IMR-90 (cell line): ENCODE data around the gene NPIPB2. TPM values are rescaled to one million over a fixed set of nuclear protein-coding genes. Genes with fewer than 3 reads are reported as not detected.

Source experiments
- ATAC-seq: fragments of 200-7000 bp; cut with Tn5 transposase; 2 replicates; pipeline ENCODE4 v1.9.1; 2020; ENCODE audit warnings: low read depth, mild to moderate bottlenecking, moderate library complexity
- BruUV-seq: library from RNA; stranded (reverse); fragments of 400-500 nt; replicated peaks from 2 replicates; lab custom pipeline; 2021; lab: Mats Ljungman, UMichigan
- CTCF ChIA-PET: fragments of 300-600 bp; formaldehyde crosslinking; extraction: SDS; loops from one replicate; lab custom pipeline; 2021; ENCODE audit warnings: antibody characterized with exemption; lab: Yijun Ruan, JAX
- POLR2A ChIA-PET: fragments of 300-600 bp; sonication (Branson Sonifier 250); formaldehyde crosslinking; loops from one replicate; lab custom pipeline; 2022; ENCODE audit warnings: antibody characterized with exemption; ENCODE audit not compliant: unreplicated experiment; lab: Charles Lee
- DNase-seq: peaks from one replicate; pipeline ENCODE4 v3.0.0; 2013
- H2AFZ ChIP-seq: replicated peaks from 2 replicates; pipeline ENCODE3; 2013; ENCODE audit warnings: low read length, mild to moderate bottlenecking; ENCODE audit not compliant: poor library complexity
- H2AK5ac ChIP-seq: 2 replicates; pipeline ENCODE4 v1.6.1; 2013; ENCODE audit warnings: low read depth, low read length, inconsistent platforms
- H2AK9ac ChIP-seq: replicated peaks from 2 replicates; pipeline ENCODE3; 2013; ENCODE audit warnings: mild to moderate bottlenecking, low read depth, low read length, moderate library complexity; ENCODE audit not compliant: poor library complexity
- H2BK120ac ChIP-seq: 2 replicates; pipeline ENCODE4 v1.6.1; 2013; ENCODE audit warnings: low read depth, low read length, inconsistent platforms
- H2BK15ac ChIP-seq: 3 replicates; pipeline ENCODE4 v1.6.1; 2013; ENCODE audit warnings: low read depth, low read length, inconsistent platforms
- H2BK20ac ChIP-seq: 2 replicates; pipeline ENCODE4 v1.6.1; 2013; ENCODE audit warnings: low read depth, mild to moderate bottlenecking, inconsistent platforms, low read length, moderate library complexity
- H2BK5ac ChIP-seq: 2 replicates; pipeline ENCODE4 v1.6.1; 2013; ENCODE audit warnings: mild to moderate bottlenecking, low read depth, low read length, inconsistent platforms; ENCODE audit not compliant: poor library complexity, severe bottlenecking
- H3K14ac ChIP-seq: replicated peaks from 2 replicates; pipeline ENCODE4 v1.6.1; 2013; ENCODE audit warnings: low read depth, low read length, inconsistent platforms
- H3K18ac ChIP-seq: 2 replicates; pipeline ENCODE4 v1.6.1; 2013; ENCODE audit warnings: low read depth, low read length, control low read depth
- H3K23ac ChIP-seq: 2 replicates; pipeline ENCODE4 v1.6.1; 2013; ENCODE audit warnings: low read depth, low read length, inconsistent platforms
- H3K27ac ChIP-seq: 2 replicates; pipeline ENCODE4 v1.5.1; 2013; ENCODE audit warnings: mild to moderate bottlenecking, control low read depth, low read length; ENCODE audit not compliant: insufficient read depth
- H3K27me3 ChIP-seq: 2 replicates; pipeline ENCODE4 v1.6.1; 2013; ENCODE audit warnings: low read length; ENCODE audit not compliant: control insufficient read depth, insufficient read depth
- H3K36me3 ChIP-seq: 2 replicates; pipeline ENCODE4 v1.6.1; 2013; ENCODE audit warnings: low read length, mixed read lengths; ENCODE audit not compliant: control insufficient read depth, insufficient read depth
- H3K4ac ChIP-seq: 2 replicates; pipeline ENCODE4 v1.6.1; 2013; ENCODE audit warnings: low read depth, low read length, inconsistent platforms
- H3K4me1 ChIP-seq: 2 replicates; pipeline ENCODE4 v1.6.1; 2013; ENCODE audit warnings: low read length, mixed read lengths; ENCODE audit not compliant: control insufficient read depth, insufficient read depth
- H3K4me2 ChIP-seq: 2 replicates; pipeline ENCODE4 v1.6.1; 2013; ENCODE audit warnings: low read depth, mild to moderate bottlenecking, control low read depth, low read length, moderate library complexity
- H3K4me3 ChIP-seq: 2 replicates; pipeline ENCODE4 v1.5.1; 2013; ENCODE audit warnings: low read depth, mild to moderate bottlenecking, control low read depth, low read length, moderate library complexity; ENCODE audit not compliant: insufficient read depth
- H3K56ac ChIP-seq: 2 replicates; pipeline ENCODE4 v1.6.1; 2013; ENCODE audit warnings: low read length, inconsistent platforms; ENCODE audit not compliant: insufficient read depth; ENCODE audit errors: extremely low read depth
- H3K79me1 ChIP-seq, 2 experiments: 2 replicates each; pipeline ENCODE4 v1.6.1; 2013; ENCODE audit warnings: low read length in 2 of 2, inconsistent platforms in 1 of 2, low read depth in 1 of 2
- H3K9ac ChIP-seq: 2 replicates; pipeline ENCODE4 v1.6.1; 2013; ENCODE audit warnings: low read depth, low read length, control low read depth
- H3K9me1 ChIP-seq: 2 replicates; pipeline ENCODE4 v1.6.1; 2013; ENCODE audit warnings: low read length, inconsistent platforms; ENCODE audit not compliant: insufficient read depth
- H3K9me3 ChIP-seq: 2 replicates; pipeline ENCODE4 v1.6.1; 2013; ENCODE audit warnings: low read length; ENCODE audit not compliant: control insufficient read depth, insufficient read depth
- H4K20me1 ChIP-seq: 2 replicates; pipeline ENCODE4 v1.6.1; 2013; ENCODE audit warnings: low read length, inconsistent platforms; ENCODE audit not compliant: insufficient read depth
- H4K5ac ChIP-seq: 2 replicates; pipeline ENCODE4 v1.6.1; 2013; ENCODE audit warnings: mild to moderate bottlenecking, low read depth, low read length, control low read depth
- H4K8ac ChIP-seq, 2 experiments: 2 replicates each; pipeline ENCODE4 v1.6.1; 2013; ENCODE audit warnings: low read depth in 2 of 2, low read length in 2 of 2, control low read depth in 1 of 2, inconsistent platforms in 1 of 2
- H4K91ac ChIP-seq: 2 replicates; pipeline ENCODE4 v1.6.1; 2013; ENCODE audit warnings: low read depth, low read length, inconsistent platforms; ENCODE audit not compliant: insufficient read depth
- BHLHE40 ChIP-seq: fragments of 150-350 bp; IDR thresholded peaks from 2 replicates; pipeline ENCODE4 v1.6.1; 2016; ENCODE audit warnings: mild to moderate bottlenecking, low read depth, low read length
- CEBPB ChIP-seq: IDR thresholded peaks from 2 replicates; pipeline ENCODE4 v1.6.1; 2012; ENCODE audit warnings: low read depth, low read length, improper control_type of control experiment
- CHD1 ChIP-seq: IDR thresholded peaks from 2 replicates; pipeline ENCODE4 v1.6.1; 2012; ENCODE audit warnings: low read depth, low read length, improper control_type of control experiment
- FOS ChIP-seq: fragments of 150-350 bp; IDR thresholded peaks from 2 replicates; pipeline ENCODE4 v1.6.1; 2016; ENCODE audit warnings: low read depth, low read length
- MAFK ChIP-seq: IDR thresholded peaks from 2 replicates; pipeline ENCODE4 v1.6.1; 2012; ENCODE audit warnings: low read depth, low read length, improper control_type of control experiment
- MXI1 ChIP-seq: IDR thresholded peaks from 2 replicates; pipeline ENCODE4 v1.6.1; 2012; ENCODE audit warnings: low read depth, mild to moderate bottlenecking, low read length, moderate library complexity, borderline replicate concordance
- NFE2L2 ChIP-seq: fragments of 150-350 bp; IDR thresholded peaks from 2 replicates; pipeline ENCODE4 v1.6.1; 2016; ENCODE audit warnings: low read depth, mild to moderate bottlenecking, low read length
- POLR2A ChIP-seq: IDR thresholded peaks from 2 replicates; pipeline ENCODE4 v1.6.1; 2012; ENCODE audit warnings: mild to moderate bottlenecking, low read depth, low read length
- WGBS, 2 experiments: methylation state at CpG; one replicate each; pipeline versions ENCODE4 v1.1.5 to v1.1.7; 2013; ENCODE audit warnings: missing lambda C conversion rate in 2 of 2; ENCODE audit not compliant: insufficient read length in 1 of 2; ENCODE audit errors: extremely low coverage in 2 of 2; 5-methylcytosine and 5-hydroxymethylcytosine counted together
- dilution Hi-C: fragments of 300-500 bp; cut with HindIII; formaldehyde crosslinking; loops from one replicate; pipeline ENCODE4 v1.14.3; 2018; ENCODE audit warnings: low sequenced_read_pairs; ENCODE audit not compliant: unreplicated experiment
- in situ Hi-C: fragments of 300-500 bp; cut with MboI; formaldehyde crosslinking; loops from 3 replicates; pipeline ENCODE4 v1.14.3; 2019; ENCODE audit warnings: low sequenced_read_pairs, inconsistent platforms, mixed read lengths
- intact Hi-C: fragments of 100-400 bp; cut with micrococcal nuclease; formaldehyde crosslinking; loops from 2 replicates; pipeline ENCODE4 v1.10.0; 2022
- polyA plus RNA-seq, 3 experiments: library from polyadenylated mRNA; depleted of rRNA; stranded (reverse); fragments of >200 nt; gene quantifications; 2 replicates each; pipeline ENCODE4 v1.2.3, GENCODE V29; 2012; ENCODE audit warnings: low replicate concordance in 1 of 3
- total RNA-seq: library from RNA; depleted of rRNA; stranded (reverse); fragments of >200 nt; gene quantifications from 2 replicates; pipeline ENCODE4 v1.2.3, GENCODE V29; 2012
- TF ChIP-seq, protein P1 (sequence below): conservative IDR thresholded peaks from 2 replicates; pipeline ENCODE4 v1.5.1; 2012; ENCODE audit warnings: mild to moderate bottlenecking, low read depth, low read length, improper control_type of control experiment
- TF ChIP-seq, protein P2 (sequence below): fragments of 150-350 bp; IDR thresholded peaks from 2 replicates; pipeline ENCODE4 v1.6.1; 2017; ENCODE audit warnings: mild to moderate bottlenecking, antibody characterized with exemption, low read length, low read depth

Gene NPIPB2
- total and polyA plus RNA-seq, 2 of the 4 experiments (the other 2 are of a cell fraction), result 2.2 to 7.7 TPM

- Histone ChIP-seq H3K4me3 (no peak overlapping the region), H3K4me1 (peaks cover 13% of the 10 kb centered on the region), H3K23ac (peak overlapping the region; percentile 11; the same call in 1 of the 2 replicates), H3K56ac (no peak overlapping the region), H2AK5ac (no peak overlapping the region), H4K91ac (no peak overlapping the region), H2AFZ (no peak overlapping the region), H3K9ac (no peak overlapping the region), H3K36me3 (peaks cover 6% of the 10 kb centered on the region), H3K9me3 (no peaks in the 10 kb centered on the region), H3K4me2 (no peak overlapping the region), H2BK120ac (no peak overlapping the region), H2BK5ac (no peak overlapping the region), H4K20me1 (peaks cover 90% of the 10 kb centered on the region), H3K27ac (no peak overlapping the region), H2BK20ac (no peak overlapping the region), H4K5ac (no peak overlapping the region), H3K79me1 (peaks cover 0 to 60% of the 10 kb centered on the region in 2 experiments; a peak in 3 of 4 replicates), H2AK9ac (no peak overlapping the region), H3K18ac (no peak overlapping the region), H4K8ac (no peak overlapping the region), H2BK15ac (no peak overlapping the region), H3K14ac (no peak overlapping the region), H3K27me3 (no peaks in the 10 kb centered on the region), H3K4ac (no peak overlapping the region), H3K9me1 (peaks cover 14% of the 10 kb centered on the region)
- intact Hi-C loops, result no loop called here
- dilution Hi-C loops, result no loop called here
- BruUV-seq, result no TSS peak
- ChIA-PET POLR2A (no interaction called here), CTCF (no interaction called here)
- in situ Hi-C loops, result no loop called here
- 100% methylated on average over 5 of the region's 8 CpGs; no CpG with 5 or more reads in 1 of the 2 experiments for WGBS, 2 experiments
- TF ChIP-seq BHLHE40, result no peak
- no peak for TF ChIP-seq MXI1
- TF ChIP-seq, protein P1, sequence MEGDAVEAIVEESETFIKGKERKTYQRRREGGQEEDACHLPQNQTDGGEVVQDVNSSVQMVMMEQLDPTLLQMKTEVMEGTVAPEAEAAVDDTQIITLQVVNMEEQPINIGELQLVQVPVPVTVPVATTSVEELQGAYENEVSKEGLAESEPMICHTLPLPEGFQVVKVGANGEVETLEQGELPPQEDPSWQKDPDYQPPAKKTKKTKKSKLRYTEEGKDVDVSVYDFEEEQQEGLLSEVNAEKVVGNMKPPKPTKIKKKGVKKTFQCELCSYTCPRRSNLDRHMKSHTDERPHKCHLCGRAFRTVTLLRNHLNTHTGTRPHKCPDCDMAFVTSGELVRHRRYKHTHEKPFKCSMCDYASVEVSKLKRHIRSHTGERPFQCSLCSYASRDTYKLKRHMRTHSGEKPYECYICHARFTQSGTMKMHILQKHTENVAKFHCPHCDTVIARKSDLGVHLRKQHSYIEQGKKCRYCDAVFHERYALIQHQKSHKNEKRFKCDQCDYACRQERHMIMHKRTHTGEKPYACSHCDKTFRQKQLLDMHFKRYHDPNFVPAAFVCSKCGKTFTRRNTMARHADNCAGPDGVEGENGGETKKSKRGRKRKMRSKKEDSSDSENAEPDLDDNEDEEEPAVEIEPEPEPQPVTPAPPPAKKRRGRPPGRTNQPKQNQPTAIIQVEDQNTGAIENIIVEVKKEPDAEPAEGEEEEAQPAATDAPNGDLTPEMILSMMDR, result no peak
- TF ChIP-seq FOS, result no peak
- no peak for TF ChIP-seq CHD1
- TF ChIP-seq MAFK, result no peak
- TF ChIP-seq, protein P2, sequence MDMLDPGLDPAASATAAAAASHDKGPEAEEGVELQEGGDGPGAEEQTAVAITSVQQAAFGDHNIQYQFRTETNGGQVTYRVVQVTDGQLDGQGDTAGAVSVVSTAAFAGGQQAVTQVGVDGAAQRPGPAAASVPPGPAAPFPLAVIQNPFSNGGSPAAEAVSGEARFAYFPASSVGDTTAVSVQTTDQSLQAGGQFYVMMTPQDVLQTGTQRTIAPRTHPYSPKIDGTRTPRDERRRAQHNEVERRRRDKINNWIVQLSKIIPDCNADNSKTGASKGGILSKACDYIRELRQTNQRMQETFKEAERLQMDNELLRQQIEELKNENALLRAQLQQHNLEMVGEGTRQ, result no peak
- TF ChIP-seq CEBPB, result no peak
- no peak for TF ChIP-seq POLR2A
- no peak for TF ChIP-seq NFE2L2
- DNase-seq, result no peak
- ATAC-seq, result no peak
These were observed 34.5 kb downstream of the NPIPB2 start for GRCh38 chr16:11907160-11907970.
